Endothelial cell of umbilical vein (primary cell): Measurements from ENCODE around the gene TRAPPC3L. TPM values are rescaled to one million over a fixed set of nuclear protein-coding genes. Genes with fewer than 3 reads are reported as not detected.

ENCODE experiments used
- BruUV-seq: library from RNA; stranded (reverse); fragments of 400-500 nt; replicated peaks from 2 replicates; lab custom pipeline; 2021; lab: Mats Ljungman, UMichigan
- CTCF ChIA-PET: fragments of 300-600, 350-600 bp; sonication (Branson Sonifier 250); formaldehyde crosslinking; loops from one replicate; lab custom pipeline; 2021; ENCODE audit warnings: antibody characterized with exemption, inconsistent platforms; lab: Charles Lee
- POLR2A ChIA-PET: fragments of 300-600, 350-600 bp; sonication (Branson Sonifier 250); formaldehyde crosslinking; loops from one replicate; lab custom pipeline; 2021; ENCODE audit warnings: antibody characterized with exemption, inconsistent platforms; lab: Charles Lee
- DNase-seq: peaks from one replicate; pipeline ENCODE4 v3.0.0-alpha.2; 2011; ENCODE audit warnings: low read depth, low spot score
- FAIRE-seq: peaks from 2 replicates; lab custom pipeline; 2011; peaks lifted over from hg19 to GRCh38; lab: Jason Lieb, UNC
- H2AFZ ChIP-seq: 2 replicates; pipeline ENCODE4 v1.6.0; 2012; ENCODE audit warnings: low read depth, low read length, control low read depth, inconsistent platforms
- H3K27ac ChIP-seq: 2 replicates; pipeline ENCODE4 v1.5.1; 2011; ENCODE audit warnings: low read depth, mild to moderate bottlenecking, control low read depth, low read length, moderate library complexity; ENCODE audit not compliant: insufficient read depth
- H3K27me3 ChIP-seq, 2 experiments: 2 replicates each; pipeline versions ENCODE4 v1.6.0 to v1.6.1; 2011; ENCODE audit warnings: low read length in 2 of 2, mixed read lengths in 1 of 2; ENCODE audit not compliant: control insufficient read depth in 2 of 2, insufficient read depth in 2 of 2
- H3K36me3 ChIP-seq, 2 experiments: 2 replicates in 1 of 2; 3 replicates in 1 of 2; pipeline ENCODE4 v1.5.1; 2011; ENCODE audit warnings: low read length in 2 of 2, mild to moderate bottlenecking in 1 of 2, moderate library complexity in 1 of 2; ENCODE audit not compliant: control insufficient read depth in 2 of 2, insufficient read depth in 2 of 2; ENCODE audit errors: extremely low read depth in 1 of 2
- H3K4me1 ChIP-seq: 3 replicates; pipeline ENCODE4 v1.5.1; 2011; ENCODE audit warnings: mild to moderate bottlenecking, low read length; ENCODE audit not compliant: control insufficient read depth, insufficient read depth; ENCODE audit errors: extremely low read depth
- H3K4me2 ChIP-seq: 2 replicates; pipeline ENCODE4 v1.6.1; 2011; ENCODE audit warnings: low read length, control low read depth, mixed read lengths; ENCODE audit not compliant: insufficient read depth
- H3K4me3 ChIP-seq, 3 experiments: fragments of 200-600 bp in 1 of 3; sonication (generic), shearing (Covaris generic) in 1 of 3; replicated peaks in 1 of 3; 2 replicates each; pipeline ENCODE4 v1.5.1; 2011 to 2016; ENCODE audit warnings: control low read depth in 3 of 3, low read length in 3 of 3, mild to moderate bottlenecking in 2 of 3, inconsistent platforms in 1 of 3, low read depth in 1 of 3, moderate library complexity in 1 of 3; ENCODE audit not compliant: insufficient read depth in 1 of 3
- H3K79me2 ChIP-seq: 2 replicates; pipeline ENCODE4 v1.6.0; 2012; ENCODE audit warnings: low read length, inconsistent platforms; ENCODE audit not compliant: control insufficient read depth, insufficient read depth
- H3K9ac ChIP-seq: replicated peaks from 2 replicates; pipeline ENCODE3; 2011; ENCODE audit warnings: low read length, control low read depth; ENCODE audit not compliant: insufficient read depth; ENCODE audit errors: extremely low read depth
- H3K9me1 ChIP-seq: replicated peaks from 3 replicates; pipeline ENCODE4 v1.6.0; 2011; ENCODE audit warnings: mild to moderate bottlenecking, low read length; ENCODE audit not compliant: control insufficient read depth, insufficient read depth; ENCODE audit errors: extremely low read depth
- H3K9me3 ChIP-seq: replicated peaks from 2 replicates; pipeline ENCODE4 v1.5.1; 2012; ENCODE audit warnings: low read length, inconsistent platforms; ENCODE audit not compliant: control insufficient read depth, insufficient read depth
- H4K20me1 ChIP-seq: replicated peaks from 2 replicates; pipeline ENCODE3; 2011; ENCODE audit warnings: mild to moderate bottlenecking, low read length; ENCODE audit not compliant: control insufficient read depth, insufficient read depth; ENCODE audit errors: extremely low read depth
- EZH2 ChIP-seq: IDR thresholded peaks from 2 replicates; pipeline ENCODE4 v1.6.1; 2012; ENCODE audit warnings: borderline replicate concordance, low read depth, mild to moderate bottlenecking, moderate library complexity, low read length, inconsistent platforms; ENCODE audit not compliant: severe bottlenecking
- FOS ChIP-seq: IDR thresholded peaks from 2 replicates; pipeline ENCODE4 v1.6.1; 2011; ENCODE audit warnings: mild to moderate bottlenecking, low read length, moderate library complexity, borderline replicate concordance; ENCODE audit not compliant: insufficient read depth
- GATA2 ChIP-seq: IDR thresholded peaks from 2 replicates; pipeline ENCODE4 v1.7.0; 2011; ENCODE audit warnings: low read depth, mild to moderate bottlenecking, moderate library complexity, mixed read lengths, low read length; ENCODE audit not compliant: insufficient read length, insufficient read depth
- JUN ChIP-seq: IDR thresholded peaks from 2 replicates; pipeline ENCODE4 v1.6.1; 2011; ENCODE audit warnings: borderline replicate concordance, low read depth; ENCODE audit not compliant: insufficient read length, insufficient read depth
- MYC ChIP-seq: IDR thresholded peaks from one replicate; pipeline ENCODE4 v1.6.1; 2011; ENCODE audit warnings: mild to moderate bottlenecking, low read depth, low read length
- POLR2A ChIP-seq: IDR thresholded peaks from 2 replicates; pipeline ENCODE4 v1.6.1; 2012; ENCODE audit warnings: low read depth, mild to moderate bottlenecking, control low read depth, low read length
- POLR2AphosphoS5 ChIP-seq: IDR thresholded peaks from 2 replicates; pipeline ENCODE4 v1.6.1; 2012; ENCODE audit warnings: low read depth, mild to moderate bottlenecking, control low read depth, low read length, moderate library complexity; ENCODE audit not compliant: insufficient read depth
- dilution Hi-C: fragments of 300-500 bp; cut with MboI; formaldehyde crosslinking; loops from one replicate; pipeline ENCODE4 v1.15.0; 2019; ENCODE audit warnings: low sequenced_read_pairs; ENCODE audit not compliant: extremely low pct_ligation_motif_present
- intact Hi-C: fragments of 100-400 bp; cut with micrococcal nuclease; formaldehyde crosslinking; loops from one replicate; pipeline ENCODE4 v1.10.0; 2022
- polyA plus RNA-seq, 4 experiments: library from polyadenylated mRNA; depleted of rRNA in 3 of 4; stranded (reverse) in 3 of 4; unstranded in 1 of 4; fragments of >200 nt; gene quantifications; 2 replicates each; pipeline versions ENCODE4 v1.2.1 to v1.2.3, GENCODE V29; 2011 to 2012; ENCODE audit warnings: missing spikeins in 1 of 4
- total RNA-seq: library from RNA; stranded (reverse); gene quantifications from 2 replicates; pipeline ENCODE4 v1.2.3, GENCODE V29; 2021
- TF ChIP-seq, protein P1 (sequence below): IDR thresholded peaks from 2 replicates; pipeline ENCODE4 v1.6.1; 2011; ENCODE audit not compliant: insufficient read depth, insufficient read length
- TF ChIP-seq, protein P2 (sequence below), 2 donors: IDR thresholded peaks; 1 replicate in 1 of 2; 2 replicates in 1 of 2; pipeline ENCODE4 v1.5.1; 2011; ENCODE audit warnings: low read length in 2 of 2, mild to moderate bottlenecking in 2 of 2, moderate library complexity in 2 of 2, control low read depth in 1 of 2, inconsistent platforms in 1 of 2, low read depth in 1 of 2; ENCODE audit not compliant: insufficient read depth in 1 of 2; ENCODE audit errors: extremely low read depth in 1 of 2

The TRAPPC3L gene
- total and polyA plus RNA-seq, 2 donors (not counting 3 experiments of a cell fraction or from before 2014, with no cell fraction given) = 0.38 TPM; not detected in 1

DNA sequence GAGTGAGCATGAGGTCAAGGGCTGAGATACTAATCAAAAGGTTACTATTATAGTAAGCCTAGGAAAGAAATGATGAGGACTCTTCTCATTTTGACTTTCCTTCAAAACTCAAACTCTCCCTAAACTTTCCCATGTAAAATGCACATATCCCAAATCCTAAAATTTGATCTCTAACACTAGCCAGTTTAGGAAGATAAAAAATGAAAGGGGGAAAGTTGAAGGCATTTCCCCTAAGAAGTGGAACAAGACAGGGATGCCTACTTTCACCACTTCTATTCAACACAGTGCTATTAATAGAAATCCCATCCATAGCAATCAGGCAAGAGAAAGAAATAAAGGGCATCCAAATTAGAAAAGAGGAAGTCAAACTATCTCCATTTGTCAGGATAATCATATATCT, 37.0 kb downstream of the TRAPPC3L start:
- H3K79me2 ChIP-seq = peaks cover 6% of the 10 kb centered on the region
- CTCF ChIA-PET = no interaction called here
- H3K4me2 ChIP-seq = no peak overlapping the region
- H3K4me3 ChIP-seq = no peak overlapping the region
- no peak overlapping the region for H3K27ac ChIP-seq
- BruUV-seq = no TSS peak
- no peak overlapping the region for H3K9ac ChIP-seq
- H3K27me3 ChIP-seq = no peaks in the 10 kb centered on the region
- H2AFZ ChIP-seq = no peak overlapping the region
- H4K20me1 ChIP-seq = no peaks in the 10 kb centered on the region
- TF ChIP-seq, protein P1, sequence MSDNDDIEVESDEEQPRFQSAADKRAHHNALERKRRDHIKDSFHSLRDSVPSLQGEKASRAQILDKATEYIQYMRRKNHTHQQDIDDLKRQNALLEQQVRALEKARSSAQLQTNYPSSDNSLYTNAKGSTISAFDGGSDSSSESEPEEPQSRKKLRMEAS = no peak
- TF ChIP-seq JUN = no peak
- TF ChIP-seq FOS = no peak
- TF ChIP-seq GATA2 = no peak
- no peak for TF ChIP-seq POLR2A
- TF ChIP-seq EZH2 = no peak
- TF ChIP-seq POLR2AphosphoS5 = no peak
- no peak for TF ChIP-seq MYC
- TF ChIP-seq, protein P2, sequence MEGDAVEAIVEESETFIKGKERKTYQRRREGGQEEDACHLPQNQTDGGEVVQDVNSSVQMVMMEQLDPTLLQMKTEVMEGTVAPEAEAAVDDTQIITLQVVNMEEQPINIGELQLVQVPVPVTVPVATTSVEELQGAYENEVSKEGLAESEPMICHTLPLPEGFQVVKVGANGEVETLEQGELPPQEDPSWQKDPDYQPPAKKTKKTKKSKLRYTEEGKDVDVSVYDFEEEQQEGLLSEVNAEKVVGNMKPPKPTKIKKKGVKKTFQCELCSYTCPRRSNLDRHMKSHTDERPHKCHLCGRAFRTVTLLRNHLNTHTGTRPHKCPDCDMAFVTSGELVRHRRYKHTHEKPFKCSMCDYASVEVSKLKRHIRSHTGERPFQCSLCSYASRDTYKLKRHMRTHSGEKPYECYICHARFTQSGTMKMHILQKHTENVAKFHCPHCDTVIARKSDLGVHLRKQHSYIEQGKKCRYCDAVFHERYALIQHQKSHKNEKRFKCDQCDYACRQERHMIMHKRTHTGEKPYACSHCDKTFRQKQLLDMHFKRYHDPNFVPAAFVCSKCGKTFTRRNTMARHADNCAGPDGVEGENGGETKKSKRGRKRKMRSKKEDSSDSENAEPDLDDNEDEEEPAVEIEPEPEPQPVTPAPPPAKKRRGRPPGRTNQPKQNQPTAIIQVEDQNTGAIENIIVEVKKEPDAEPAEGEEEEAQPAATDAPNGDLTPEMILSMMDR (IDR thresholded peaks at IDR 0.05; ENCODE audit: extremely low read depth in 1 of 2, insufficient read depth in 1 of 2, low read depth in 1 of 2, low read length in 2 of 2) = no peak
- DNase-seq (no peak), FAIRE-seq (no peak)
- H3K9me1 ChIP-seq = no peaks in the 10 kb centered on the region
- POLR2A ChIA-PET = interaction anchor here (0.6 kb wide), 1 partner anchor 219 kb away, joined by 3 read pairs; no protein-coding TSS in a partner anchor
- intact Hi-C loops = no loop called here
- H3K36me3 ChIP-seq = no peaks in the 10 kb centered on the region
- H3K4me1 ChIP-seq = peaks cover 16% of the 10 kb centered on the region
- dilution Hi-C loops = no loop called here
- no peaks in the 10 kb centered on the region for H3K9me3 ChIP-seq
